Measurements from ENCODE around the gene TK1. TPM values are rescaled to one million over a fixed set of nuclear protein-coding genes. Genes with fewer than 3 reads are reported as not detected.

The TK1 gene
- total RNA-seq, 1 experiment from 2014 or later: 153 TPM

DNA sequence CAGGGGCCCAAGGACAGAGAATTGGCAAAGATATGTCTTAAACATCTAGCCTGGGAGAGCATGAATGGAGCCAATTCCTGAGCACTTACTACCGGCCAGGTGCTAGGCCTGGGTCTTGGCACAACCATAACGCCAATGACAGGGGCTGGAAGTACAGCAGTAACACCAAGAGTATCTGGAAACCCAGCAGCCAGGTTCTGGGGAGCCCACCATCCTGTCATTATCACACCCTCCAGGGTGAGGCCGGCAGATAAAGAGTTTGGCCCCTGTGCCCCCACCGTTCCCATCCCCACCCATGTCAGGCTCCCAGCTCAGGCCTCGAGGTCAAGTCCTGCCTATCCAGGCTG lies 56.8 kb downstream of the TK1 start:
- no peaks in the 10 kb centered on the region for H3K27me3 ChIP-seq (ENCODE audit: control insufficient read depth, insufficient read depth, low read length)
- TF ChIP-seq SIN3A (IDR thresholded peaks at IDR 0.05; ENCODE audit: borderline replicate concordance, insufficient read depth, low read depth, low read length) (no peak), TCF7L2 (IDR thresholded peaks at IDR 0.05; ENCODE audit: low read depth, low read length) (no peak), POLR2AphosphoS5 (IDR thresholded peaks at IDR 0.05; ENCODE audit: low read depth, low read length) (no peak)
- TF ChIP-seq, protein P1, sequence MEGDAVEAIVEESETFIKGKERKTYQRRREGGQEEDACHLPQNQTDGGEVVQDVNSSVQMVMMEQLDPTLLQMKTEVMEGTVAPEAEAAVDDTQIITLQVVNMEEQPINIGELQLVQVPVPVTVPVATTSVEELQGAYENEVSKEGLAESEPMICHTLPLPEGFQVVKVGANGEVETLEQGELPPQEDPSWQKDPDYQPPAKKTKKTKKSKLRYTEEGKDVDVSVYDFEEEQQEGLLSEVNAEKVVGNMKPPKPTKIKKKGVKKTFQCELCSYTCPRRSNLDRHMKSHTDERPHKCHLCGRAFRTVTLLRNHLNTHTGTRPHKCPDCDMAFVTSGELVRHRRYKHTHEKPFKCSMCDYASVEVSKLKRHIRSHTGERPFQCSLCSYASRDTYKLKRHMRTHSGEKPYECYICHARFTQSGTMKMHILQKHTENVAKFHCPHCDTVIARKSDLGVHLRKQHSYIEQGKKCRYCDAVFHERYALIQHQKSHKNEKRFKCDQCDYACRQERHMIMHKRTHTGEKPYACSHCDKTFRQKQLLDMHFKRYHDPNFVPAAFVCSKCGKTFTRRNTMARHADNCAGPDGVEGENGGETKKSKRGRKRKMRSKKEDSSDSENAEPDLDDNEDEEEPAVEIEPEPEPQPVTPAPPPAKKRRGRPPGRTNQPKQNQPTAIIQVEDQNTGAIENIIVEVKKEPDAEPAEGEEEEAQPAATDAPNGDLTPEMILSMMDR (IDR thresholded peaks at IDR 0.05): no peak
- TF ChIP-seq, protein P2, sequence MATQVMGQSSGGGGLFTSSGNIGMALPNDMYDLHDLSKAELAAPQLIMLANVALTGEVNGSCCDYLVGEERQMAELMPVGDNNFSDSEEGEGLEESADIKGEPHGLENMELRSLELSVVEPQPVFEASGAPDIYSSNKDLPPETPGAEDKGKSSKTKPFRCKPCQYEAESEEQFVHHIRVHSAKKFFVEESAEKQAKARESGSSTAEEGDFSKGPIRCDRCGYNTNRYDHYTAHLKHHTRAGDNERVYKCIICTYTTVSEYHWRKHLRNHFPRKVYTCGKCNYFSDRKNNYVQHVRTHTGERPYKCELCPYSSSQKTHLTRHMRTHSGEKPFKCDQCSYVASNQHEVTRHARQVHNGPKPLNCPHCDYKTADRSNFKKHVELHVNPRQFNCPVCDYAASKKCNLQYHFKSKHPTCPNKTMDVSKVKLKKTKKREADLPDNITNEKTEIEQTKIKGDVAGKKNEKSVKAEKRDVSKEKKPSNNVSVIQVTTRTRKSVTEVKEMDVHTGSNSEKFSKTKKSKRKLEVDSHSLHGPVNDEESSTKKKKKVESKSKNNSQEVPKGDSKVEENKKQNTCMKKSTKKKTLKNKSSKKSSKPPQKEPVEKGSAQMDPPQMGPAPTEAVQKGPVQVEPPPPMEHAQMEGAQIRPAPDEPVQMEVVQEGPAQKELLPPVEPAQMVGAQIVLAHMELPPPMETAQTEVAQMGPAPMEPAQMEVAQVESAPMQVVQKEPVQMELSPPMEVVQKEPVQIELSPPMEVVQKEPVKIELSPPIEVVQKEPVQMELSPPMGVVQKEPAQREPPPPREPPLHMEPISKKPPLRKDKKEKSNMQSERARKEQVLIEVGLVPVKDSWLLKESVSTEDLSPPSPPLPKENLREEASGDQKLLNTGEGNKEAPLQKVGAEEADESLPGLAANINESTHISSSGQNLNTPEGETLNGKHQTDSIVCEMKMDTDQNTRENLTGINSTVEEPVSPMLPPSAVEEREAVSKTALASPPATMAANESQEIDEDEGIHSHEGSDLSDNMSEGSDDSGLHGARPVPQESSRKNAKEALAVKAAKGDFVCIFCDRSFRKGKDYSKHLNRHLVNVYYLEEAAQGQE (IDR thresholded peaks at IDR 0.05; ENCODE audit: insufficient read depth in 1 of 2, low read depth in 2 of 2, low read length in 1 of 2): no peak
- no TSS peak for BruUV-seq (replicated peaks)
- peaks cover 38% of the 10 kb centered on the region for H3K4me1 ChIP-seq (ENCODE audit: control insufficient read depth, insufficient read depth, low read length)
- CTCF ChIA-PET: no interaction called here
- in situ Hi-C loops (cut with HindIII; ENCODE audit: low pct_unique_long_range_greater_than_20kb, low sequenced_read_pairs) (no loop called here), intact Hi-C loops (cut with micrococcal nuclease; ENCODE audit: unreplicated experiment) (no loop called here)
- no peak for DNase-seq (ENCODE audit: low read depth, low spot score)
- no peaks in the 10 kb centered on the region for H3K9me3 ChIP-seq (ENCODE audit: control insufficient read depth, insufficient read depth, low read depth, low read length)
- no peak overlapping the region for H3K27ac ChIP-seq (ENCODE audit: low read length)
- ATAC-seq: no peak
- no peak overlapping the region for H3K4me3 ChIP-seq (ENCODE audit: low read depth in 2 of 2, low read length in 2 of 2)
- POLR2A ChIA-PET: interaction anchor here (0.5 kb wide), 1 partner anchor 341 kb away, joined by 3 read pairs; no protein-coding TSS in a partner anchor
- peaks cover 2% of the 10 kb centered on the region; the same call in 1 of the 2 replicates for H3K36me3 ChIP-seq (ENCODE audit: control insufficient read depth, insufficient read depth, low read length)

DNA sequence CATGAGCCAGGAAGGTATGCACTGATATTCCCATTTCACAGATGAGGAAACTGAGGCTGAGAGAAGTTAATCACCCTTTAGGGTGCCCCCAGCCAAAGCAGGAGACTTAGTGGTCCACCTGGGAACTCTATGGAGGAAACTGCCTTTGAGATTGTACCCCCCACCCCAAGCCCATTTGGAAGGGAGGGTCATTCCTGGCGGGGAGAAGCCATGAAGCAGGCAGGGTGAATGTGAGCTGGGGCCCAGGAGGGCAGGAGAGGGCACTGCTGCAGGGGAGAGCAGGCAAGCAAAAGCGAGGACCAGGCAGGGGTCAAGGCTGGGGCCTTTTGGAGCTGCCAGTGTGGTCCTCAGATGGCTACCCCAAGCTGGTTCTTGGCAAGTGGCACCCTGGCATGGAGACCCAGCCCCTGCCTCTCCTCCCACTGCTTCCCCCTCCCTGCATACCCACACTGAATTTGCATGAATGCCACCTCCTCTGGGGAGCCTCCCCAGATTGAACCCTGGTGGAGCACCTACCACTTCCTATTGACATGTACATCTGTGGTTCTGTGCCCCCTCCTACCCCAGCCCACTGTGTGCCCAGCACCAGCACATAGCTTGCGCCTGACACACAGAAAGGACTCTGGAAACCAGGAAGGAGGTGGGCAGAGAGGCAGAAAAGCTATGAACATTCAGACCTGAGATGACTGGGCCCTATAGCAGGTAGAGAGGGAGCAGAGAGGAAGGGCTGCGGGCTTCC lies 57.3 kb downstream of the TK1 start:
- DNase-seq (ENCODE audit: low read depth, low spot score): no peak
- Histone ChIP-seq H3K27me3 (ENCODE audit: control insufficient read depth, insufficient read depth, low read length) (no peaks in the 10 kb centered on the region), H3K27ac (ENCODE audit: low read length) (peak overlapping the region; percentile 44; the same call in 1 of the 2 replicates), H3K4me3 (ENCODE audit: low read depth in 2 of 2, low read length in 2 of 2) (peak overlapping the region in 1 of 2 experiments; percentile 73; a peak in 2 of 4 replicates), H3K36me3 (ENCODE audit: control insufficient read depth, insufficient read depth, low read length) (peaks cover 2% of the 10 kb centered on the region; the same call in 1 of the 2 replicates), H3K4me1 (ENCODE audit: control insufficient read depth, insufficient read depth, low read length) (peaks cover 41% of the 10 kb centered on the region), H3K9me3 (ENCODE audit: control insufficient read depth, insufficient read depth, low read depth, low read length) (no peaks in the 10 kb centered on the region)
- intact Hi-C loops (cut with micrococcal nuclease; ENCODE audit: unreplicated experiment): no loop called here
- BruUV-seq (replicated peaks): no TSS peak
- POLR2A ChIA-PET: interaction anchor here (0.5 to 0.6 kb wide), 2 partner anchors 184 to 340 kb away, joined by 3 to 4 read pairs; no protein-coding TSS in a partner anchor
- in situ Hi-C loops (cut with HindIII; ENCODE audit: low pct_unique_long_range_greater_than_20kb, low sequenced_read_pairs): no loop called here
- TF ChIP-seq, protein P2 (IDR thresholded peaks at IDR 0.05; ENCODE audit: insufficient read depth in 1 of 2, low read depth in 2 of 2, low read length in 1 of 2): no peak
- TF ChIP-seq SIN3A (IDR thresholded peaks at IDR 0.05; ENCODE audit: borderline replicate concordance, insufficient read depth, low read depth, low read length) (no peak), POLR2AphosphoS5 (IDR thresholded peaks at IDR 0.05; ENCODE audit: low read depth, low read length) (no peak), TCF7L2 (IDR thresholded peaks at IDR 0.05; ENCODE audit: low read depth, low read length) (no peak)
- TF ChIP-seq, protein P1 (IDR thresholded peaks at IDR 0.05): no peak
- CTCF ChIA-PET: interaction anchor here (0.8 kb wide), 1 partner anchor 13 kb away, joined by 3 read pairs; no protein-coding TSS in a partner anchor
- ATAC-seq: no peak
